ENCODE results near the gene FAM13A.
"Not testable (repeated sequence)": the region's sequence is repeated elsewhere in the genome, so short reads cannot be mapped to it uniquely, and the experiment has no call there.

FAM13A gene

GRCh38 chr4:88963817-88964216 is 93.2 kb downstream of the FAM13A start:
- DNase-seq, result no peak

- DNase-seq, result no peak
These were observed 94.6 kb downstream of the FAM13A start for GRCh38 chr4:88962396-88962795.

GRCh38 chr4:88960576-88960975 is 96.4 kb downstream of the FAM13A start:
- no peak for DNase-seq

- DNase-seq, result no peak
These were observed 98.9 kb downstream of the FAM13A start for GRCh38 chr4:88958080-88958479.

- DNase-seq, result no peak
These were observed 99.4 kb downstream of the FAM13A start for GRCh38 chr4:88957570-88957969.

GRCh38 chr4:88955580-88956380 is 101.2 kb downstream of the FAM13A start:
- no peak for DNase-seq

- DNase-seq, result no peak
These were observed 103.6 kb downstream of the FAM13A start for GRCh38 chr4:88953400-88953799.

GRCh38 chr4:88952081-88952480 is 104.9 kb downstream of the FAM13A start:
- no peak for DNase-seq

GRCh38 chr4:88949605-88950004 is 107.4 kb downstream of the FAM13A start:
- no peak for DNase-seq

GRCh38 chr4:88940506-88940905 is 116.5 kb downstream of the FAM13A start:
- DNase-seq, result no peak

GRCh38 chr4:88939697-88940096 is 117.3 kb downstream of the FAM13A start:
- no peak for DNase-seq

GRCh38 chr4:88938138-88938537 is 118.8 kb downstream of the FAM13A start:
- no peak for DNase-seq

- no peak for DNase-seq
These were observed 119.9 kb downstream of the FAM13A start for GRCh38 chr4:88937081-88937480.

- DNase-seq, result no peak
These were observed 123.4 kb downstream of the FAM13A start for GRCh38 chr4:88933414-88934160.

GRCh38 chr4:88928852-88929251 is 128.1 kb downstream of the FAM13A start:
- no peak for DNase-seq

GRCh38 chr4:88927420-88927819 is 129.6 kb downstream of the FAM13A start:
- no peak for DNase-seq

GRCh38 chr4:88919056-88919455 is 137.9 kb downstream of the FAM13A start:
- DNase-seq, result no peak

GRCh38 chr4:88913181-88913580 is 143.8 kb downstream of the FAM13A start:
- DNase-seq, result not testable (repeated sequence)

GRCh38 chr4:88911246-88912212 is 145.5 kb downstream of the FAM13A start:
- DNase-seq, result no peak

- no peak for DNase-seq
These were observed 146.9 kb downstream of the FAM13A start for GRCh38 chr4:88910101-88910500.

GRCh38 chr4:88908521-88908920 is 148.5 kb downstream of the FAM13A start:
- no peak for DNase-seq

GRCh38 chr4:88908003-88908402 is 149.0 kb downstream of the FAM13A start:
- no peak for DNase-seq
